T-helper 2 cell treated with Interferon-gamma antibody and Interleukin-4, amounts not matched to agents 100 ng/mL and 5 ng/mL, for 36 hours (primary cell): Measurements from ENCODE around the gene ZDHHC11B. TPM values are rescaled to one million over a fixed set of nuclear protein-coding genes. Genes with fewer than 3 reads are reported as not detected.
"Not testable (repeated sequence)": the region's sequence is repeated elsewhere in the genome, so short reads cannot be mapped to it uniquely, and the experiment has no call there.

Source experiments
- intact Hi-C: fragments of 100-400 bp; cut with micrococcal nuclease; formaldehyde crosslinking; loops from one replicate; pipeline ENCODE4 v1.15.1; 2023
- total RNA-seq: library from RNA; stranded (reverse); gene quantifications from 2 replicates; pipeline ENCODE4 v1.2.3, GENCODE V29; 2022

The ZDHHC11B gene
- total RNA-seq, 1 donor from 2014 or later, result 0.09 TPM

DNA sequence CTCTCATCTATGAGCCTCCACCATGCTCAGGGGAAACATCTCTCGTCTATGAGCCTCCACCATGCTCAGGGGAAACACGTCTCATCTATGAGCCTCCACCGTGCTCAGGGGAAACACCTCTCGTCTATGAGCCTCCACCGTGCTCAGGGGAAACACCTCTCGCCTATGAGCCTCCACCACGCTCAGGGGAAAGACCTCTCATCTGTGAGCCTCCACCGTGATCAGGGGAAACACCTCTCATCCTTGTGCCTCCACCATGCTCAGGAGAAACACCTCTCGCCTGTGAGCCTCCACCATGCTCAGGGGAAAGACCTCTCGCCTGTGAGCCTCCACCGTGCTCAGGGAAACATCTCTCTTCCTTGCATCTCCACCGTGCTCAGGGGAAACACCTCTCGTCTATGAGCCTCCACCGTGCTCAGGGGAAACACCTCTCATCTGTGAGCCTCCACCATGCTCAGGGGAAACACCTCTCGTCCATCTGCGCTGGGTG is 30.3 kb downstream of the ZDHHC11B start:
- intact Hi-C loops, result not testable (repeated sequence)

DNA sequence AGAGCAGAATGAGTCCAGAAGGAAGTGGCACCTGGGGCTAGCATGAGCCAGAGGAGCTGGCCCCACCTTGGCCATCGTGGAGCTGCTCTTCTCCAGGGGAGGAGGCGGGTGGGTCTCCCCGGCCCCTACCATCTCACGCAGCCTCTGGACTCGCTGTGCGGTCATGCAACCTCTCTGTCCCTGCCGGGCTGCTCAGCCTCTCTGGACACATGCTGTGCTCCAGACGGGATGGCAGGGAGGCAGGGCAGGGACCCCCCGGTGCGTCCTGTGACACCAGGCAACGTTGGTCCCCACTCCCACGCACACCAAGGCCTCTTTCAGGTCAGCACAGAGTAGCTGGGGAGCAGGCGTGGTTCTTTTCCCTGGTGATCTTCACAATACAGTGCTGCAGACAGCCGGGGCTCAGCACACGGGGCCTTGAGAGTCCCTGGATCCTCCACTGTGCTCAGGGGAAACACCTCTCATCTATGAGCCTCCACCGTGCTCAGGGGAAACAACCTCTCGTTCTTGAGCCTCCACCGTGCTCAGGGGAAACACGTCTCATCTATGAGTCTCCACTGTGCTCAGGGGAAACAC is 30.9 kb downstream of the ZDHHC11B start:
- intact Hi-C loops, result not testable (repeated sequence)

DNA sequence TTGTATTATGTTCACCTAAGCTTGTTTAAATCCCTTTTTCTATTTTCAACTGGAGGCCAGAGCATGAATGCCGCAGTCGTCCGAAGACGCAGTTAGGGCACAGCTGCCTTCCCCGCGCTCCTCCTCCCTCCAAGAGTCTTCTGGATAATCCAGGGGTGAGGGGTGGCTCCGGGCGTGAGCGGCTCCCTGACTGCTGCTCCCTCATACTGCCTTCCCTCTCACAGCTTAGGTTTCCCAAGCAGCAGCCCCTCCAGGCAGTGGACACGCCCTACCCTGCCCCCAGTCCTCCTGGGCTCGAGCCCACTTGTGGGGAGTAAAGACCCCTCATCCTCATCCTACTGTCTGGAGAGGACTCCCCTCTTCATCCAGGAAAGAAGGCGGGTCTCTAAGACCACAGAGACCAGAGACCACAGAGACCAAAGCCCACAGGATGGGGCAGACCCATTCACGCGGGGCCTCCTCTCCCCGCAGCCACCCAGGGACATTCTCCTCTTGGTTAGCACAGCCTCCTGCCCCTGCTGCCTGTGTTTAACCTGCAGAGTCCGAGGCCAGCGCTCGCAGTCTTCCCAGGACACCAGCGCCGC is 31.9 kb downstream of the ZDHHC11B start:
- intact Hi-C loops, result not testable (repeated sequence)

DNA sequence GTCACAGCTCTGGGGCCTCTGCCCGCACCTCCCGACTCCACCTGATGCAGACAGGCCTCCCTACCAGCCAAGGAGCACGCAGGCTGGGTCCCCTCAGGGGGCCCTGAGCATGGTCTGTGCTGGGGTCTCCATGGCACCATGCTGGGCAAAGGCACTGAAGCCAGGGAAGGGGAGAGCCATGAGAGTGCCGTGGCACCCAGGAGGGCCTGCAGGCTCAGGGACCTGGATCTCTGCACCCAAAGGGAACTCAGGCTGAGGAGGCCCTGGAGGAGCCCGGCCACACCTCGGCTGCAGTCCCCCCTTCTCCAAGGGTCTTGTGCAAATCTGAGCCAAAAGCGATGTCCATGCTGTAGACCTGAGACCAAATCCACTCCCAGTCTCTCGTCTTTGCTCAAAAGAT is 32.5 kb downstream of the ZDHHC11B start:
- intact Hi-C loops, result not testable (repeated sequence)

DNA sequence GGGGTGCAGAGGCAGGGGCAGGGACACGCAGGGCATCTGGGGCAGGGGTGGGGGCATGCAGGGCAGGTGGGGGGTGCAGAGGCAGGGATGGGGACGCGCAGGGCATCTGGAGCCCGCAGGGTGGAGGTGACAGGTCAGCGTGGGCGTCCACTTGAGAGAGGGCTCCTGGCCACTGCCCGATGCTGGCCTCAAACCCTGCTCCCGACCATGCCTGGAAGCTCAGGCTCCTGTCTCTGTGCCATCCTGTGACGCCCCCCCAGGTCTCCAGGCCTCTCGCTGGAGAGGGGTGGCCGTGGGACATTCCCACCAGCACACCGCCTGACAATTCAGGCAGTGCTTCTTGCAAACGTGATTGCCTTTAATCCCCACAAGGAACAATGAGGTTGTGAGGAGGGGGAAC is 33.0 kb downstream of the ZDHHC11B start:
- intact Hi-C loops, result no loop called here

DNA sequence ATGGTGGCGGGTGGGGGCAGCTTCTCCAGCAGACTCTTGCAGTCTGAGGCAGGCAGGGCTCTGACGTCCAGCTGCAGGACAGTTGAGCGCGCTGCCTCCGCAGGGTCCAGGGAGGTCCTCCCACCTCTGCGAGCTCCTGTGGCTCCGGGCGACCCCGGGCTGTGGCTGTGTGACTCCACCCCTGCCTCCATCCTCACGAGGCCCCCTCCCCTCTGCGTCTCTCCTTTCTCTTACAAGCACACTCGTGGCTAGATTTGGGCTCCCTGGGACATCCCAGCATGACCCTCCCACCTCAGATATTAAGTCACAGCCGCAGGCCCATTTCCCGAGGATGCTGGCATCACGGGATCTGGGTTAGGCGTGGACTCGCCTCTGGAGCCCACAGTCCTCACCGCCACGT is 34.3 kb downstream of the ZDHHC11B start:
- intact Hi-C loops, result not testable (repeated sequence)

DNA sequence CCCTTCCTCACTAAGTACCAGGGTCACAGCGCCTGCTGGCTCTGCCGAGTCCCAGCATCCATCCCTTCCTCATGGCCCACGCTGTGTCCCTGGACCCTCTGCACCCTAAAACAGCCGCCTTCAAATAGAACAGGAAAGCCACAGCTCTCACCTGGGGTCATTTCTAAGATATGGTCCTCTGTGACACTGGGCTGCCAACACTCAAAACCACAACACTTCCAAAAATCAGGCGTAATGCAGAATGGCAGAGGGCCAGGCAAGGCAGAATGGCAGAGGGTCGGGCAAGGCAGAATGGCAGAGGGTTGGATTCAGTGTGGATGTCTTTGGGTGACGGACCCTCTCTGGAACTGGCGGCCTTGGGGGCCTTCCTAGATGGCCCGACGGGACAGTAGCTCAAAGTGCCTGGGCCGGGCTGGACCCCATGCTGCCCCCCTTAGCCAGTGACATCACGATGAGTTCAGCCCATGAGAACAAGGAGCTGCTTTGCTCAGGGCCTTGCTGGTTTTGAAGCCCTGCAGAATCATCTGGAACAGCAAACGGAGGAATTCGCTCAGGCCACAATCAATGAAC is 35.3 kb downstream of the ZDHHC11B start:
- intact Hi-C loops, result no loop called here

DNA sequence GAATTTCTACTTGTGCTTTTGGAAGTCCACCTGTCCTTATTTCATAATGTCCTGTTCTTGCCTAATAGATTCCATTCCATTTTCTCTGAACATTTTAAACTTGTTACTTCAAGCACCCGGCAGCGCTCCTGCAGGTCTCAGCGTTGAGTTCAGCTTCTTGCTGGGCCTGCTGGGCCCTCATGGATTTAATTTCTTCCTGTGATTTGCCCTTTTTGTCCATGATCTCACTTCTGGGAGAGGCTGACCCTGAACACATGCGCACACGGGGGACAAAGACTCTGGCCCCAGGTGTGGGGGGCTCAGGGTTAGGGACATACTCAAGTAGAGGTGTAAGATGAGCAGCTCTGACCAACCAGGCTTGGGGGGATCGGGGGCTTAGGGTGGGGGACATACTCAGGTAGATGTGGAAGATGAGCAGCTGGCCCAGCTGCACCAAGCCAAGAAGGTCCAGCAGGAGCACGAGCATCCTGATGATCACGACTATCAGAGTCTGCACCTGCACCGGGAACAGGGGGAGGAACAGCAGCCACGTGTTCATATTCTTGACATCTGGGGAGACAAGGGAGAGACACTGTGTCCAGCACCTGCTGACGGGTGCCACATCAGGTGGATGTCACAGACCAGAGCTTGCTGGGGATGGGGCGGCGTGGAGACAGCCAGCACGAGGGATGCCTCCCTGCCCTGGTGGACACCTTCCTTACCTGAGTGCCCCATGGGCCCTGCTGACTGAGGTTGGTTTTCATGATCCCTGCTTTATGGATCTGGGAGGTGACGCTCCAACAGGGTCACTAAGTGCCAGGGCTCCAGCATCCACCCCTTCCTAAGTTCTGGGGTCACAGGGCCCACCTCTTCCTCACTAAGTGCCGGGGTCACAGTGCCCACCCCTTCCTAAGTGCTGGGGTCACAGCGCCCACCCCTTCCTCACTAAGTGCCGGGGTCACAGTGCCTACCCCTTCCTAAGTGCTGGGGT is 36.2 kb downstream of the ZDHHC11B start:
- intact Hi-C loops, result not testable (repeated sequence)

DNA sequence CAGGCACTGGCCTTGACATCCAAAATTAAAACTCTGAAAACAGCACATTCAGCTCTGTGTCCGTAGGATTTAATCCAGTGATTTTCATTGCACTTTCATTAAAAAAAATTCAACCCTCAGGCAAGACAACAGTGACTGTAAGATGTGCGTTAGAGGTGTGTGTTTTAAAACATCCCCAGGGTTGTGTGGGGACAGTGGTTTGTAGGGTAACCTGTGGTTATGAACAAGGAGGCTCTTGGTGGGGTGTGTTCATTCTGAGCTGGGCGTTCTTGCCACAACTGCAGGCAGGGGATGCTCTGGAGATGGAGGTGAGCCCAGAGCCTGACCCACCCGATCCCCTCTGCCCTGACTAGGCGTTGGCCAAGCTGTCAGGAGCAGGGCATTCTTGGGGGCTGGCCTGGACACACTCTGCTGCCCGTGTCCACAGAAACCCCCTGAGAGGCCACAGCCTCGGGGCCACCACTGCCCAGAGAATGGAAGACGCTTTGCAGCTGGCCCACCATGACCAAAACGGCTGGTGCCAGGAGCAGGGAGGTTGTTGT is 37.2 kb downstream of the ZDHHC11B start:
- intact Hi-C loops, result not testable (repeated sequence)

DNA sequence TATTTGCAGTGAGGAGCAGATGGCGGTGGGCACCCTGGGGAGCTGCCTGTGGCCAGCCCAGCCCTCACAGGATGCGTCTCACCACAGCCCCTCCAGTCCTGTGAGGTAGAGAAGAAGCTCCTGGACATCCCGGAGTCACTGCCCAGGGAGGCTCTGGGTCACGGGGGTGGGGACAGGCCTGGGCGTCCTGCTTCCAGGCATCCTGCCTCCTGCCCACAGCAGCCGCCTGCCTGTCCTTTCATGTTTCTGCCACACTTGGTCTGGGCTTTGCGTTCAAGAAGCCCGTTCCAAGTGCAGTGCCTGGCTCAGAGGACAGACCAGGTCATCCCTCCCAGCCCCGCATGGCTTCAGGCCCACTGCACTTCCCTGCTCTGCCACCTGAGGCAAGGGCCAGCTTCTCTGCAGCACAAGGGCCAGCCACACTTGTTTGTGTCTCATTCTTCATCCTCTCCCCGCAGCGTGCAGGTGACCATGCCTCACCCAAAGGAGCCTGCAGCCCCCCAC is 38.2 kb downstream of the ZDHHC11B start:
- intact Hi-C loops, result no loop called here

DNA sequence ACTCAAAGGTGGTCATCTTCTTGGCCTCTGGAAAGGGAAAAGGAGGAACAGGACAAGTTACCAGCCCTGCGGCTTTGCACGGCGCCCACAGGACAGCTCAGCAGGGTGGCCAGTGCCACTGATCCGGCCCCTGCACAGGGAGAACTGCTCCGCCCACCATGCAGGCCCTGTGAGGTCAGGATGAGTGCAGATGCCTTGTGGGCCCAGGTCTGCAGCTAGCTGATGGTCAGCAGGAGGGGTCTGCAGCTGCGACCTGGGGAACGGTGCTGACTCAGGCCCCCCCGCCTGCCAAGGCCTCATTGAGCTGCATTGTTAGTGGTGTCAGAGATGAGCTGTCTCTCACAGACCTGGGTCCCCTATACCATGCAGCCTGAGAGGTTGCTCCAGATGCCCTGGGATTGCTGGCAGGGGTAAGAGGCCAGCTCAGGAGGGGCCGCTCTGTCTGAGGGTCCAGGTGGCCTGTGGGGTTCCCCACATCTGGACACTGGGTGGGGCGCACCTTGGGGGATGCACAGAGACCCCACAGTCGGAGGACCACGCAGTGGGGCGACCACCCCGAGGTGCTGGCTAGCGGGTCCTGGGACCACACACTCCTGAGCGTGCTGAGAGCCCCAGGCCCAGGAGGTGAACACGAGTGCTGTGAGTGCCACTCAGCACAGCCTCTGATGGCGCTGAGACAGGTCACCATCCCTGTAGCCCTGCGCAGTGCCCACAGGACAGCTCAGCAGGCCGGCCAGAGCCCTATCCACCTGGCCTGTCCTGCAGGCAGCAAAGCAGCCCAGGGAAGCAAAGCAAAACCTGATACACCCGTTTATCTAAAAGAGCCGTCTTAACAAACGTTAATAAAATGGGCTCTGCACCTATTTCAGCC is 39.0 kb downstream of the ZDHHC11B start:
- intact Hi-C loops, result not testable (repeated sequence)

DNA sequence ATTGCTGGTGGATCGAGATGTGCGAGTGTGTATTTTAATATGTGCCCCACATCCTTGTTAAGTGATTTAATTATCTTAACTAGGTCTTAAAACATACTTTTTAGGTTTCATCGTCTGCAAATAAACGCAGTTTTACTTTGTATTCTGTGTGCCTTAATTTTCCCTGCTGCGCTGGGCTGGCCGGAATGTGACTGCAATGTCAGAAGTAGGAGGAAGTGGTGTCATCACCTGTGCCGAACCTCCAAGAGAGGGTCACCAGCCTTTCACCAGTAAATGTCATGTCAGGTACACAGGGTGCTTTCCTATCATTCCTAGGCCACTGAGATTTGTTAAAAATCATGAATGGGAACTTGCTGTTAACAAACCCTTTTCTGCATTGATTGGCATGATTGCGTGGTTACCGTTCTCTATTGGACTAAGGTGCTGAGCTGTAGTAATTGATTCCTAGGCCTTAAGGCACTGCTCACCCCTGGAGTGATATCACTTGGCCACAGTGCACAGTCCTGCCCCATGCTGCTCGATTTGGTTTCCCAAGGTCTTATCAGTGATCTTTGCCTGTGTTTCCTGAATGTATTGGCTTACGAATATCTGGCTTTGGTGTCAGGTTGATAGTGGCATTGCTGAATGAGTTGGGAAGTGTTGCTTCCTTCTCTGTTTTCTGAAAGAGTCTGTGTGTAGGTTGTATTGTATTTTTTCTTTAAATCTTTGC is 40.7 kb downstream of the ZDHHC11B start:
- intact Hi-C loops, result not testable (repeated sequence)

DNA sequence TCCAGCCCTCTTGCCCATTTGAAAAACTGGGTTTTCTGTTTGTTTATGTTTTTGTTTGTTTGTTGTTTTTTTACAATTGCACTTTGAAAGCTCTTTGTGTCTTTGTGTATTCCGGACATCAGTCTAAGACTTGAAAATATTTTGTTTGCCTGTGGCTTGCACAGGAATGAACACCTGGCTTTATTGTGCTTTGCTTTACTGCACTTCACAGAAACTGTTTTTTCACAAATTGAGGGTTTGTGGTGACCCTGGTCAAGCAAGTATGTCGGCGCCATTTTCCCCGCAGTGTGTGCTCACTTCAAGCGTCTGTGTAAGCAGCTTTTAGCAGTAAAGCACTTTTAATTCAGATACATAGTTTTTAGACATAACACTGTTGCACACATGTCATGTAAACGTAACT is 42.3 kb downstream of the ZDHHC11B start:
- intact Hi-C loops, result not testable (repeated sequence)

DNA sequence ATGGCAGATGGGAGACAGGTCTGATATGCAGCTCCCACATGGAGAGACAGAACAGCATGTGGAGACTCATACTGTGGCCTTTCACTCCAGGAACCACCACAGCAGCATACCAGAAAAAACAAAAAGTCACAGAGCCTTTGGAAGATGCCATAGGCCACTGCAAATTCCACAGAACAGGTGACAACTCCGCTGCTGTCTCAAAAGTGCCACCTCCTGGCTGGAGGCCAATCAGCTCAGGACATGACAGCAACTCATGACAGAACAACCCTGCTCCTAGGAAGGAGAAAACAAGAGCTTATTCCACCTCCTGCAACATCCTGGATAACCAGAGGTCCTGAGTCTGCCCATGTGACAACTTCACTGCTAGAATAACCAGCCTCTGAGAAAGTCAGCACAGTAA is 50.4 kb downstream of the ZDHHC11B start:
- intact Hi-C loops, result not testable (repeated sequence)

DNA sequence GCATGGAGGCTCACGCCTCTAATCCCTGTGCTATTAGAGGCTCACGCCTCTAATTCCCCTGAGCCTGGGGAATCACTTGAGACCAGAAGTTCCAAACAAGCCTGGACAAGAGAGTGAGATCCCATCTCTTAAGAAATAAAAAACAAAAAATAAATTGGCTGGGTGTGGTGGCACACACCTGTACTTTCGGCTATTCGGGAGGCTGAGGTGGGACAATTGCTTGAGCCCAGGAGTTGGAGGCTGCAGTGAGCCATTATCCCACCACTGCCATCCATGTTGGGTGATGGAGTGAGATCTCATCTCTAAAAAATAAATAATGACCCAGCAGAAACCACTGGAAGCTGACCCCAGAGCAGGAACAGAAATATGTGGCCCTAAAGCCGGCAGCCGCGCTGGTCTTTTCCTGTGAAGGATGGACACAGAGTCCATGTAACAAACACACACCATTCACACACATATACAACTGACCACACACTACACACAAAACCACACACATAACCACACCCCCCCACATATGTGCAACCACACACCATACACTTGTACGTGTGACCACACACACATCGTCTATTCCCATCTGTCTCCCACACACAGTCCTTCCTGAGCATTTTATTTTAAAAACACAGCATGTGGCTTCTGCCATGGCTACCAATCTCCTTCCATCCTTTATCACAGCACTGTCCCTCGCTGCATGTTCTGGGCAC is 51.6 kb downstream of the ZDHHC11B start:
- intact Hi-C loops, result not testable (repeated sequence)

DNA sequence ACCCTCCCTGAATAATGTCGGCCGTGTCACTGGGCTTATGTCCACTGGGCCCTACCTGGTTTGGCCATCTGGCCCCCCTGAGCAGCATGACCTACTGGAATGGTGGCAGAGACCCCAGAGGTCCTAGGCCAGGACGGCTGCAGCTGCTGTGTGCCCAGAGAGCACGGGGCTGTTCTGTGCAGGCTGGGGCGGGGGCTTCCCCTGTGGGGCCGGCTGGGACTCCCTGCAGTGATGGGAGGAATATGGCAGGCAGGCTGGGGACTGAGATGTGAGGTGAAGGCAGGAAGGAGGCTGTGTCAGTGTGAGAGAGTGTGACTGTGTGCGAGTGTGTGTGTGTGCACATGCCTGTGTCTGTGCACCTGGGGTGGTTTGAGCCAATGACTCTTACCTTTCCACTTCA is 55.3 kb downstream of the ZDHHC11B start:
- intact Hi-C loops, result not testable (repeated sequence)

DNA sequence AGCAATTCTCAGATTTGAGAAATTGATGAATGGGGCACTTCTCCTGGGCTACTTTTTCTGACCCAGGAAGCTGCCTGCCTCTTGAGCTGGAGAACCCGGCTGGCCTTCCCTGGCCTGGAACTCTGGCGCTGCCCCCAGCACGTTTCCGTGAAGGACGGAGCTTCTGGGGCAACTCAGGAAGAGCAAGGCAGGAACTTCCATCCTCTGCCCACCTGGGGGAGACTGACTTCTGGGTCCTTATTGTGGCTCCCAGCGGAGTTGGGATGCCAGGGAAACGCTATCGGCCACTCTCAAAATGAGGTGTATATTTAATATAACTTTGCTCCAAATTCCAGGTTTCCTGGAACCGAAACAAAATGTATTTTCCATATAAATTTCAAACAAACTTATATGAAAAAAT is 57.4 kb downstream of the ZDHHC11B start:
- intact Hi-C loops, result not testable (repeated sequence)

DNA sequence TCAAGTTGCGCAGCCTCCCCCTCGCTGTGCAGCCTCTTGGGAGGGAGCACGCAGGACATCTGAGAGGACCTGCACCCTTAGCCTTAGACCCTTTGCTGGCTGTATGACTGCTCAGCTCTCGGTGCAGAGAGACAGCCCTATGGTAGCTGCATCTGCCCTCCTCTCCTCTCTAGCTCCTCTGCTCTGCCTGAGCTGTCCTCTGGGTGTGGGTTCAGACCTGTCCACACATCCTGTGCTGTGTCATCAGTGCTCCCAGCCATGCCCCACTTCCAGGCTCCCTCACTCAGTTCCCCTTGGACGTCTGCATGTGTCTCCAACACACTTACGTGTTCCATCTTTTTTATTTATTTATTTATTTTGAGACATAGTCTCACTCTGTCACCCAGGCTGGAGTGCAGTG is 60.7 kb downstream of the ZDHHC11B start:
- intact Hi-C loops, result not testable (repeated sequence)

DNA sequence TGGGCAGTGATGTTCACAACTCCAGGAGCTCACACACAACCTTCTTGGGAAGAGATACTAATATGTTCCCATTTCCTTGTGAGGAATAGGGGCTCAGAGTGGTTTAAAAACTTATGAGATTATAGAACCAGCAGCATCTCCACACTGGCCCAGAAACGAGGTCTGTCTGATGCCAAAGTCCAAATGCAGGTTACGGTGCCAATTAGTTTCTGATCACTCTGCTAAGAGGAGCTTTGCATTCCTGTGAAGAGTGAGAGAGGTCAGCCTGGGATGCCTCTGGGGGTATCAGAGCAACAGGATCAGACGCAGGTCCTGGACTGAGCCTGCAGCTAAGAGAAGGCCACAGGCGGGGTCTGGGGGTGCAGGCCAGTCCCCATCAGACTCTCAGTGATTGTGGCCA is 61.2 kb downstream of the ZDHHC11B start:
- intact Hi-C loops, result not testable (repeated sequence)
